ENCODE measurements around the gene MOB4. TPM values are rescaled to one million over a fixed set of nuclear protein-coding genes. Genes with fewer than 3 reads are reported as not detected.

MOB4 gene
- total RNA-seq, 2 experiments from 2014 or later: 23.0 to 34.6 TPM

DNA sequence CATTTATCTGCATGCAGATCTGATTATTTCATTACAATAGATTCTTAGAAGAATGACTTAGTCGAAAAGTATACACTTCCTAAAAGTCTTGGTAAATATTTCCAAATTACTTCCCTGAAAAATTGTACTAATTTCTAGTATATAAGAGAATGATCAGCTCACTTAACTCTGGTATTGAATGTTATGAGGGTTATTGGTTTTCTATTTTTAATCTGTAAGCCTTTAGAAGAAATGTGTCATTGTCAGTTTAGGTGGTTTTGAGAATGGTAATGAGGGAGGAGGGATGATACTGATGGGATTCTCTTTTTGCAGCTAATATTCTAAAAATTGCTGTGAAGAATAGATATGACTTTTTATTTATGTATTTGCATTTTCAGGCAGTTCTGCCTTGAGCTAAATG, 23.9 kb downstream of the MOB4 start:
- Histone ChIP-seq H3K36me3 (ENCODE audit: insufficient read depth, low read length) (peaks cover 98% of the 10 kb centered on the region), H3K4me1 (ENCODE audit: insufficient read depth, low read length, poor library complexity, severe bottlenecking) (peaks cover 11% of the 10 kb centered on the region), H3K27ac (ENCODE audit: low read depth, low read length, poor library complexity, severe bottlenecking) (no peak overlapping the region), H3K9me2 (ENCODE audit: insufficient read depth, low read length) (no peaks in the 10 kb centered on the region), H3K9me3 (ENCODE audit: low read length) (no peaks in the 10 kb centered on the region), H2AFZ (ENCODE audit: low read length) (no peak overlapping the region), H3K4me2 (ENCODE audit: low read length) (no peak overlapping the region), H4K20me1 (ENCODE audit: insufficient read depth, low read length) (no peaks in the 10 kb centered on the region), H3K4me3 (ENCODE audit: low read depth, low read length, poor library complexity, severe bottlenecking) (no peak overlapping the region), H3K79me2 (ENCODE audit: insufficient read depth, low read depth, low read length) (peaks cover 47% of the 10 kb centered on the region; the same call in 1 of the 2 replicates)
- ChIA-PET CTCF (ENCODE audit: unreplicated experiment) (no interaction called here), POLR2A (interaction anchor here (0.6 to 1.6 kb wide), 12 partner anchors 8 to 1799 kb away, joined by 3 to 9 read pairs (median 4); partner anchors contain the start of gene MOB4)
- BruUV-seq (replicated peaks): no TSS peak
- TF ChIP-seq, protein P1, sequence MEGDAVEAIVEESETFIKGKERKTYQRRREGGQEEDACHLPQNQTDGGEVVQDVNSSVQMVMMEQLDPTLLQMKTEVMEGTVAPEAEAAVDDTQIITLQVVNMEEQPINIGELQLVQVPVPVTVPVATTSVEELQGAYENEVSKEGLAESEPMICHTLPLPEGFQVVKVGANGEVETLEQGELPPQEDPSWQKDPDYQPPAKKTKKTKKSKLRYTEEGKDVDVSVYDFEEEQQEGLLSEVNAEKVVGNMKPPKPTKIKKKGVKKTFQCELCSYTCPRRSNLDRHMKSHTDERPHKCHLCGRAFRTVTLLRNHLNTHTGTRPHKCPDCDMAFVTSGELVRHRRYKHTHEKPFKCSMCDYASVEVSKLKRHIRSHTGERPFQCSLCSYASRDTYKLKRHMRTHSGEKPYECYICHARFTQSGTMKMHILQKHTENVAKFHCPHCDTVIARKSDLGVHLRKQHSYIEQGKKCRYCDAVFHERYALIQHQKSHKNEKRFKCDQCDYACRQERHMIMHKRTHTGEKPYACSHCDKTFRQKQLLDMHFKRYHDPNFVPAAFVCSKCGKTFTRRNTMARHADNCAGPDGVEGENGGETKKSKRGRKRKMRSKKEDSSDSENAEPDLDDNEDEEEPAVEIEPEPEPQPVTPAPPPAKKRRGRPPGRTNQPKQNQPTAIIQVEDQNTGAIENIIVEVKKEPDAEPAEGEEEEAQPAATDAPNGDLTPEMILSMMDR (conservative IDR thresholded peaks at IDR 0.05; ENCODE audit: low read length): no peak
- no peak for TF ChIP-seq EZH2phosphoT487 (IDR thresholded peaks at IDR 0.05; ENCODE audit: borderline replicate concordance, low read depth, low read length)
- intact Hi-C loops (cut with micrococcal nuclease; ENCODE audit: unreplicated experiment): no loop called here
- DNase-seq (ENCODE audit: low spot score): no peak

DNA sequence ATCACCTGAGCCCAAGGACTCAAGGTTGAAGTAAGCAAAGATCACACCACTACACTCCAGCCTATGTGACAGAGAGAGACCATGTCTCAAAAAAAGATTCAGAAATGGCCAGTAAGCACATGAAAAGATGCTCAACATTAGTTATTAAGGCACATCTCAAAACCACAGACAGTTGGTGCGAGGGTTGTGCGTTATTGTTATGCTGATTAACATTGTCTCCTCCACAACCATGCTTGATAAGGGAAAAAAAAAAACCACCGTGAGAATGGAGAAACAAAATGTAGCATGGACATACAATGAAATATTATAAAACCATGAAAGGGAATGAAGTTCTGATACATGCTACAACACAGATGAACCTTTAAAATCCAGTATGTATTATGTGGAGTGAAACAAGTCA, 27.3 kb downstream of the MOB4 start:
- Histone ChIP-seq H3K36me3 (ENCODE audit: insufficient read depth, low read length) (peaks cover 96% of the 10 kb centered on the region), H3K79me2 (ENCODE audit: insufficient read depth, low read depth, low read length) (peaks cover 21% of the 10 kb centered on the region; the same call in 1 of the 2 replicates), H2AFZ (ENCODE audit: low read length) (no peak overlapping the region), H4K20me1 (ENCODE audit: insufficient read depth, low read length) (no peaks in the 10 kb centered on the region), H3K4me3 (ENCODE audit: low read depth, low read length, poor library complexity, severe bottlenecking) (no peak overlapping the region), H3K27ac (ENCODE audit: low read depth, low read length, poor library complexity, severe bottlenecking) (no peak overlapping the region), H3K4me1 (ENCODE audit: insufficient read depth, low read length, poor library complexity, severe bottlenecking) (no peaks in the 10 kb centered on the region), H3K9me3 (ENCODE audit: low read length) (no peaks in the 10 kb centered on the region), H3K4me2 (ENCODE audit: low read length) (no peak overlapping the region), H3K9me2 (ENCODE audit: insufficient read depth, low read length) (no peaks in the 10 kb centered on the region)
- intact Hi-C loops (cut with micrococcal nuclease; ENCODE audit: unreplicated experiment): no loop called here
- POLR2A ChIA-PET: interaction anchor here (0.7 kb wide), 1 partner anchor 19 kb away, joined by 3 read pairs; no protein-coding TSS in a partner anchor
- CTCF ChIA-PET (ENCODE audit: unreplicated experiment): no interaction called here
- no peak for DNase-seq (ENCODE audit: low spot score)
- no TSS peak for BruUV-seq (replicated peaks)
- TF ChIP-seq, protein P1 (conservative IDR thresholded peaks at IDR 0.05; ENCODE audit: low read length): no peak
- no peak for TF ChIP-seq EZH2phosphoT487 (IDR thresholded peaks at IDR 0.05; ENCODE audit: borderline replicate concordance, low read depth, low read length)

DNA sequence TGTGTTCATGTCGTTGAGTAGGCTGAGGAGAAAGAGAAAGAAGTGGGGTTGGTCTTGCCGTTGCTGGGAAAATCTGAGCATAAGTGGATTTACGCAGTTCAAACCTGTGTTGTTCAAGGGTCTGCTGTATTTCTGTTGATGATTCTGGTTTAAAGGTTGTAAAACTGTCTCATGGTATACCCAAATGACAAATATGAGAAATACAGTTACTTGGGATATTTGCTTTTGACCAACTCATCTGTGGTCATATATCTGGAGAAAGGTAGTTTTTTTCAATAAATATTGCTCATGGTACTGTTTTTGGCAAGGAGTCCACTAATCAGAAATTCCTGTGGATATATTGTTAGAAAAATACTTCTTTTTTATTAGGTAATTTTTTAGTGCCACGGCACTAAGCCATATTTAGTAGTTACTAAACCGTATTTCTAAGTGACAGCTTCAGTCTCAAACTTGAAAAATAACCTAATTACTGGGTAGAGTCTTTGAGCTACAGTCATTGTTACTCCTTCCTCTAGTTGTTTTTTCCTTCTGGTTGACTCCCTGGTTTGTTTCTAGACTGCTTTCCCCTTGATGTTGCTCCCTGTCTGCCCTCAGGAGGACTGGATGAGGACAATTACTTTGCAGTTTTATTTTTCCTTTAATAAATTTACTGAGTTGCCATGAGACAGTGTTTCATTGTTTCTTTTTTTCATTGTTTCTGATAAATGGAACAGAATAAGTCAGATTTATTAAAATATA, 31.5 kb downstream of the MOB4 start:
- H3K9me3 ChIP-seq (ENCODE audit: low read length): no peaks in the 10 kb centered on the region
- intact Hi-C loops (cut with micrococcal nuclease; ENCODE audit: unreplicated experiment): no loop called here
- no peak overlapping the region for H3K4me3 ChIP-seq (ENCODE audit: low read depth, low read length, poor library complexity, severe bottlenecking)
- ChIA-PET POLR2A (no interaction called here), CTCF (ENCODE audit: unreplicated experiment) (no interaction called here)
- no peak overlapping the region for H3K4me2 ChIP-seq (ENCODE audit: low read length)
- H3K9me2 ChIP-seq (ENCODE audit: insufficient read depth, low read length): no peaks in the 10 kb centered on the region
- TF ChIP-seq, protein P1 (conservative IDR thresholded peaks at IDR 0.05; ENCODE audit: low read length): no peak
- TF ChIP-seq EZH2phosphoT487 (IDR thresholded peaks at IDR 0.05; ENCODE audit: borderline replicate concordance, low read depth, low read length): no peak
- H3K79me2 ChIP-seq (ENCODE audit: insufficient read depth, low read depth, low read length): peaks cover 5% of the 10 kb centered on the region; the same call in 1 of the 2 replicates
- peaks cover 95% of the 10 kb centered on the region for H3K36me3 ChIP-seq (ENCODE audit: insufficient read depth, low read length)
- H2AFZ ChIP-seq (ENCODE audit: low read length): no peak overlapping the region
- no TSS peak for BruUV-seq (replicated peaks)
- no peaks in the 10 kb centered on the region for H3K4me1 ChIP-seq (ENCODE audit: insufficient read depth, low read length, poor library complexity, severe bottlenecking)
- H3K27ac ChIP-seq (ENCODE audit: low read depth, low read length, poor library complexity, severe bottlenecking): no peak overlapping the region
- no peak for DNase-seq (ENCODE audit: low spot score)
- no peaks in the 10 kb centered on the region for H4K20me1 ChIP-seq (ENCODE audit: insufficient read depth, low read length)

Measured in OCI-LY7 (cell line).